Measurements from ENCODE around the gene CHSY3.

DNA sequence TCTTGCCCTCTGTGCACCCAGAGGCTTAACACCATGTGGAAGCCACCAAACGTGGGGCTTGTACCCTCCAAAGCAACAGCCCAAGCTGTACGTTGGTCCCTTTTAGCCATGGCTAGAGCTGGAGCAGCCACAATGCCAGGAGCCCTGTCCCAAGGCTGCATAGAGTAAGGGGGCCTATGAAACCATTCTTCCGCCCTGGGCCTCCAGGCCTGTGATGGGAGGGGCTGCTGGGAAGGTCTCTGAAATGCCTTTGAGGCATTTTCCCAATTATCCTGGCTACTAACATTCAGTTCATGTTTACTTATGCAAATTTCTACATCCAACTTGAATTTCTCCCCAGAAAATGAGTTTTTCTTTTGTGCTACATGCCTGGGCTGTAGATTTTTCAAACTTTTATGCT lies 33.8 kb downstream of the CHSY3 start:
- TF ChIP-seq, protein P1, sequence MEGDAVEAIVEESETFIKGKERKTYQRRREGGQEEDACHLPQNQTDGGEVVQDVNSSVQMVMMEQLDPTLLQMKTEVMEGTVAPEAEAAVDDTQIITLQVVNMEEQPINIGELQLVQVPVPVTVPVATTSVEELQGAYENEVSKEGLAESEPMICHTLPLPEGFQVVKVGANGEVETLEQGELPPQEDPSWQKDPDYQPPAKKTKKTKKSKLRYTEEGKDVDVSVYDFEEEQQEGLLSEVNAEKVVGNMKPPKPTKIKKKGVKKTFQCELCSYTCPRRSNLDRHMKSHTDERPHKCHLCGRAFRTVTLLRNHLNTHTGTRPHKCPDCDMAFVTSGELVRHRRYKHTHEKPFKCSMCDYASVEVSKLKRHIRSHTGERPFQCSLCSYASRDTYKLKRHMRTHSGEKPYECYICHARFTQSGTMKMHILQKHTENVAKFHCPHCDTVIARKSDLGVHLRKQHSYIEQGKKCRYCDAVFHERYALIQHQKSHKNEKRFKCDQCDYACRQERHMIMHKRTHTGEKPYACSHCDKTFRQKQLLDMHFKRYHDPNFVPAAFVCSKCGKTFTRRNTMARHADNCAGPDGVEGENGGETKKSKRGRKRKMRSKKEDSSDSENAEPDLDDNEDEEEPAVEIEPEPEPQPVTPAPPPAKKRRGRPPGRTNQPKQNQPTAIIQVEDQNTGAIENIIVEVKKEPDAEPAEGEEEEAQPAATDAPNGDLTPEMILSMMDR (IDR thresholded peaks at IDR 0.05), result no peak
- no peak for TF ChIP-seq POLR2A (IDR thresholded peaks at IDR 0.05)
- TF ChIP-seq POLR2AphosphoS5 (IDR thresholded peaks at IDR 0.05), result no peak
